ENCODE results near the gene FSTL1.

DNA sequence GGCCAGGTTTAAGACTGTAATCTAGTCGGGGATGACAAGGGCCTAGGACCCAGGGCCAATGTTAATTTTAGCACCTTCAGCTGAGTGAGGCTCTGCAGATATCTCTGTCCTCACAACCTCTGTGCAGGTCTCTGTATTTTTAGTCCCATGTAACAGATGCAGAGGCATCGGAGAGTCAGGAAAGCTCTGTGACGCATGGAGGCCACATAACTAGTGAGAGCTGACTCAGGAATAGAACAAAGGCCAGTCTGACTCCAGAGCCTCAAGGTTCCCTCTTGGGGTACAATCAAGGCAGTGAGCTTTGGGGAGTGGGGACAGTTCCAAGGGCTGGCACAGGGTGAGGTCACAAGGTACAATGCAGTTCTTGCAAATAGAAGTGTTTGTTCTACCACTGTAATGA lies 31.0 kb downstream of the FSTL1 start:
- TF ChIP-seq SUZ12 (IDR thresholded peaks at IDR 0.05) (no peak), ARNT (IDR thresholded peaks at IDR 0.05) (no peak), TARDBP (IDR thresholded peaks at IDR 0.05) (no peak), L3MBTL2 (conservative IDR thresholded peaks at IDR 0.05) (no peak), CTBP1 (IDR thresholded peaks at IDR 0.05; ENCODE audit: borderline replicate concordance) (no peak), FOXA1 (IDR thresholded peaks at IDR 0.05) (no peak), FOXM1 (IDR thresholded peaks at IDR 0.05; ENCODE audit: borderline replicate concordance) (no peak), BHLHE40 (IDR thresholded peaks at IDR 0.05; ENCODE audit: borderline replicate concordance) (no peak), SP1 (IDR thresholded peaks at IDR 0.05) (no peak)

Data from HEK293T (cell line).